OCI-LY3 (cell line): ENCODE results near the gene CLSTN2.

ENCODE experiments used
- H2AFZ ChIP-seq: fragments of 200-600, 300-600 bp; shearing (Covaris generic); 2 replicates; pipeline ENCODE4 v1.6.0; 2014; ENCODE audit warnings: antibody characterized with exemption, low read depth, low read length
- H3K27ac ChIP-seq: fragments of 200-600, 300-600 bp; sonication (generic); 2 replicates; pipeline ENCODE4 v1.5.1; 2014; ENCODE audit warnings: mild to moderate bottlenecking, low read length, moderate library complexity, mixed read lengths
- H3K27me3 ChIP-seq: fragments of 200-600, 300-600 bp; sonication (generic); 2 replicates; pipeline ENCODE4 v1.6.1; 2014; ENCODE audit warnings: low read depth, low read length, mixed read lengths
- H3K36me3 ChIP-seq: fragments of 200-600, 300-600 bp; sonication (generic); replicated peaks from 2 replicates; pipeline ENCODE3; 2014; ENCODE audit warnings: low read depth, low read length, mixed read lengths
- H3K4me1 ChIP-seq: fragments of 300-600, 200-600 bp; sonication (generic); 2 replicates; pipeline ENCODE4 v1.6.1; 2014; ENCODE audit warnings: low read length, mixed read lengths
- H3K4me2 ChIP-seq: fragments of 200-600, 300-600 bp; sonication (generic); 2 replicates; pipeline ENCODE4 v1.6.1; 2014; ENCODE audit warnings: low read length, mixed read lengths
- H3K4me3 ChIP-seq: fragments of 300-600, 200-600 bp; sonication (generic); 2 replicates; pipeline ENCODE4 v1.5.1; 2014; ENCODE audit warnings: antibody characterized with exemption, mild to moderate bottlenecking, low read length, moderate library complexity
- H3K79me2 ChIP-seq: fragments of 300-600, 200-600 bp; shearing (Covaris generic); 2 replicates; pipeline ENCODE4 v1.6.1; 2014; ENCODE audit warnings: mild to moderate bottlenecking, low read length, mixed read lengths
- H3K9ac ChIP-seq: fragments of 300-600, 200-600 bp; shearing (Covaris generic); 2 replicates; pipeline ENCODE4 v1.6.0; 2014; ENCODE audit warnings: mild to moderate bottlenecking, low read length, moderate library complexity
- H3K9me3 ChIP-seq: fragments of 200-600, 300-600 bp; shearing (Covaris generic); 2 replicates; pipeline ENCODE4 v1.6.1; 2014; ENCODE audit warnings: low read length, mixed read lengths; ENCODE audit not compliant: insufficient read depth
- H4K20me1 ChIP-seq: fragments of 200-600, 300-600 bp; sonication (generic); 2 replicates; pipeline ENCODE4 v1.6.1; 2016; ENCODE audit warnings: low read length, mixed read lengths; ENCODE audit not compliant: insufficient read depth
- EZH2phosphoT487 ChIP-seq: fragments of 200-600 bp; shearing (Covaris generic); IDR thresholded peaks from 2 replicates; pipeline ENCODE4 v1.6.1; 2018; ENCODE audit warnings: antibody characterized with exemption, mixed run types, low read depth
- TF ChIP-seq, protein P1 (sequence below): fragments of 200-600, 300-600 bp; sonication (generic); IDR thresholded peaks from 2 replicates; pipeline ENCODE4 v1.5.1; 2014; ENCODE audit warnings: antibody characterized with exemption, low read length, low read depth

The CLSTN2 gene

DNA sequence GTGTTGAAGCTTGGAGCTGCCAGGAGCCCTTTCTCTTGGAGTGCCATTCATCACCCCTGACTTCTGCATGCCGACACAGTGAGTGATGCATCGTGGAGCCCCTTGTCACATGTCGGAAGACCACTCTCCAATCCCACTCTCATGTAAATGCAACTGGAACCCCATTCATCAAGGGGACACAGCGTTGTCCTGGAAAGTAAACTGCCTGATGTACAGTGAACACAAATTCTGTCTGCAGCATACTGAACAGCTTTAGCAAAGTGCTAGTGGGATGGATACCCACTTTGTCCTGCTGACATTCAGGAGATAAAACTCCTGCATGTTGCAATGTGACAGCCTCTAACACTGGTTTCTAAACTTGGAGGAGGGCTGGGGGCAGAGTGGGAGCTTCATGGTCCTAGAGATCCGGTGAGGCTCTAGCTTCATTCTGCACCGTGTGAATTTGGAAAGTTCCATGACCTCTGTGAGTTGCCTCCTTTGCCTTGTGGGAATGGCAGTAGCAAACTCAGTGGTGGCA, 194.8 kb downstream of the CLSTN2 start:
- H3K9ac ChIP-seq: no peak overlapping the region
- no peak overlapping the region for H3K4me3 ChIP-seq
- no peaks in the 10 kb centered on the region for H3K4me1 ChIP-seq
- H3K36me3 ChIP-seq: no peaks in the 10 kb centered on the region
- H2AFZ ChIP-seq: no peak overlapping the region
- H3K9me3 ChIP-seq: no peaks in the 10 kb centered on the region
- H4K20me1 ChIP-seq: no peaks in the 10 kb centered on the region
- H3K4me2 ChIP-seq: no peak overlapping the region
- no peak for TF ChIP-seq EZH2phosphoT487
- TF ChIP-seq, protein P1, sequence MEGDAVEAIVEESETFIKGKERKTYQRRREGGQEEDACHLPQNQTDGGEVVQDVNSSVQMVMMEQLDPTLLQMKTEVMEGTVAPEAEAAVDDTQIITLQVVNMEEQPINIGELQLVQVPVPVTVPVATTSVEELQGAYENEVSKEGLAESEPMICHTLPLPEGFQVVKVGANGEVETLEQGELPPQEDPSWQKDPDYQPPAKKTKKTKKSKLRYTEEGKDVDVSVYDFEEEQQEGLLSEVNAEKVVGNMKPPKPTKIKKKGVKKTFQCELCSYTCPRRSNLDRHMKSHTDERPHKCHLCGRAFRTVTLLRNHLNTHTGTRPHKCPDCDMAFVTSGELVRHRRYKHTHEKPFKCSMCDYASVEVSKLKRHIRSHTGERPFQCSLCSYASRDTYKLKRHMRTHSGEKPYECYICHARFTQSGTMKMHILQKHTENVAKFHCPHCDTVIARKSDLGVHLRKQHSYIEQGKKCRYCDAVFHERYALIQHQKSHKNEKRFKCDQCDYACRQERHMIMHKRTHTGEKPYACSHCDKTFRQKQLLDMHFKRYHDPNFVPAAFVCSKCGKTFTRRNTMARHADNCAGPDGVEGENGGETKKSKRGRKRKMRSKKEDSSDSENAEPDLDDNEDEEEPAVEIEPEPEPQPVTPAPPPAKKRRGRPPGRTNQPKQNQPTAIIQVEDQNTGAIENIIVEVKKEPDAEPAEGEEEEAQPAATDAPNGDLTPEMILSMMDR: no peak
- H3K79me2 ChIP-seq: no peaks in the 10 kb centered on the region
- no peak overlapping the region for H3K27ac ChIP-seq
- no peaks in the 10 kb centered on the region for H3K27me3 ChIP-seq

DNA sequence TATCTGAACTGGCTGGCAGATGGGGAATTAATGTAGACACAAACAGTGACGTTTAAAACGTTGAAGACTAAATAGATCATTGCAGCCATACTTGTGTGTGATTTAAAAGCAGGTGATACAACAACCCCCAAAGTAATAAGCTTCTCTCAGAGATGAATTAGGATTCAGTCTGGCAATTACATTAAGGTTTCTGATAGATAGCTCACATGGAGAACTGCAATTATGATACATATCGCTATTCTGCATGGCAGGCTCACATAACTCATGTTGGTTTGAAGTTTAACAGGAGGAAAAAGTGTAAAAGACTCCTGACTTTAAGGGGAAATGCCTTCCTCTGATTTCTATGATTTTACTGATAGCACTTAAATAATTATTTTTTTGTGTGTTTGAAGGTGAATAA, 196.9 kb downstream of the CLSTN2 start:
- TF ChIP-seq, protein P1: no peak
- TF ChIP-seq EZH2phosphoT487: no peak
- Histone ChIP-seq H4K20me1 (no peaks in the 10 kb centered on the region), H3K9ac (no peak overlapping the region)

DNA sequence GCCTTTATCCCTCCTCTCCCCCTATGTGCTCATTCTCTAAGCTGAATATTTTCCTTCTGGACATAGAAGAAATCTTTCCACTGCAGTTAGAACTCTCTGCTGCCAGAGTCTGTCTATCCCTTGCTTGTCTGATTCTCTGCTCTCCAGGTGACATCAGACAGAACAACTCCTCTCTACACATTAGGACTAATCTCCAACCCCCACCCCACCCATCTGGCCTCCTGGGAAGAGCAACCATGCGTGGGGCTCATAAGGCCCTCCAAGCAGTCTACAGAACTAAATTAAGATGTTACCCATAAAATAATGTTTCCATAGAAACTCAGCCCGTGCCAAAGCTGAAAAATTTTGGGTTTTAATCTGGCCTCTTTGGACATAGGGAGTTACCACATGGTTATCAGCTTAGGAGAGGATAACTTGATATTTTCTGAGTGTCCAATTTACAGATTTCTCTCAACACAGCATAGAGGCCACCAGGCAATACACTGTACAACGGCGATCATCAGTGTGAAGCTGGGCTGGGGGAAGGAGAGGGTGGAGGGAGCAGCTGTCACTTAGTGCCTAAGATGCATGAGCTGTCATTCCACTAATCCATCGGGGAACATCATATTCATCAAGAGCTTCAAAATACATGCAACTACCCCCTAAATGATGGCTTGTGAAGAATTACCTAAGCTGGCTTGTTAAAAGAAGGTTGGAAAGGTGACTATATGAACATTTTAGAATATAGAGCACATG, 199.4 kb downstream of the CLSTN2 start:
- H4K20me1 ChIP-seq: no peaks in the 10 kb centered on the region
- H3K27me3 ChIP-seq: peaks cover 12% of the 10 kb centered on the region; the same call in 1 of the 2 replicates
- H3K36me3 ChIP-seq: no peaks in the 10 kb centered on the region
- no peak overlapping the region for H3K27ac ChIP-seq
- no peaks in the 10 kb centered on the region for H3K4me1 ChIP-seq
- H3K9me3 ChIP-seq: no peaks in the 10 kb centered on the region
- H3K4me2 ChIP-seq: no peak overlapping the region
- H3K79me2 ChIP-seq: no peaks in the 10 kb centered on the region
- no peak overlapping the region for H2AFZ ChIP-seq
- no peak overlapping the region for H3K4me3 ChIP-seq
- TF ChIP-seq EZH2phosphoT487: no peak
- H3K9ac ChIP-seq: no peak overlapping the region

More for the DNA sequence above, 196.9 kb downstream of the CLSTN2 start:
- Histone ChIP-seq H2AFZ (no peak overlapping the region), H3K79me2 (no peaks in the 10 kb centered on the region), H3K4me1 (no peaks in the 10 kb centered on the region), H3K4me3 (no peak overlapping the region), H3K27ac (no peak overlapping the region), H3K9me3 (no peaks in the 10 kb centered on the region), H3K36me3 (no peaks in the 10 kb centered on the region), H3K4me2 (no peak overlapping the region), H3K27me3 (peaks cover 7% of the 10 kb centered on the region; the same call in 1 of the 2 replicates)

DNA sequence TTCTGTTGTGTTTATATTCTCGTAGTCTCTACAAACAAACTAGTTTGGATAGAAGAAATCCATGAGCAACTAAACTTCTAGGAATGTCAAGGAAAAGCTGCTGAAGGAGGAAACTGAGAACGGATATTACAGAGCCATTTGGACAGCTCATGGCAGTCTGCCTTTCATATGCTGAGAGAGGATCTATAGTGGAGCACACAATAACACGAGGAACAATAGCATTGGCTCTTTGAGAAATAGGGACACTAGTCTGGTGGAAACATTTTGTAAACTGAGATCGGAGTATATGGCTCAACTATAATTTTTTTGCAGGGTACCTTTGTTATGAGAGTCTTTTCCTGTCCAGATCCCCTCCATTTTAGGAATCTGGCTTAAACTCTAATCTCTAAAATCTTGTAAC, 200.5 kb downstream of the CLSTN2 start:
- no peak overlapping the region for H3K4me3 ChIP-seq
- no peak overlapping the region for H2AFZ ChIP-seq
- H3K4me1 ChIP-seq: no peaks in the 10 kb centered on the region
- H3K27ac ChIP-seq: no peak overlapping the region
- no peaks in the 10 kb centered on the region for H3K79me2 ChIP-seq
- no peaks in the 10 kb centered on the region for H3K36me3 ChIP-seq
- H3K4me2 ChIP-seq: no peak overlapping the region
- no peaks in the 10 kb centered on the region for H4K20me1 ChIP-seq
- H3K9me3 ChIP-seq: no peaks in the 10 kb centered on the region
- TF ChIP-seq EZH2phosphoT487: no peak
- TF ChIP-seq, protein P1: no peak
- no peak overlapping the region for H3K9ac ChIP-seq
- peaks cover 12% of the 10 kb centered on the region; the same call in 1 of the 2 replicates for H3K27me3 ChIP-seq
